GM19455 (cell line): ENCODE measurements around the gene ITPRIP.

Source experiments
- ATAC-seq: cut with Tn5 transposase; IDR thresholded peaks from one replicate; pipeline ENCODE4 v1.9.1; 2021; ENCODE audit not compliant: unreplicated experiment

Gene ITPRIP

DNA sequence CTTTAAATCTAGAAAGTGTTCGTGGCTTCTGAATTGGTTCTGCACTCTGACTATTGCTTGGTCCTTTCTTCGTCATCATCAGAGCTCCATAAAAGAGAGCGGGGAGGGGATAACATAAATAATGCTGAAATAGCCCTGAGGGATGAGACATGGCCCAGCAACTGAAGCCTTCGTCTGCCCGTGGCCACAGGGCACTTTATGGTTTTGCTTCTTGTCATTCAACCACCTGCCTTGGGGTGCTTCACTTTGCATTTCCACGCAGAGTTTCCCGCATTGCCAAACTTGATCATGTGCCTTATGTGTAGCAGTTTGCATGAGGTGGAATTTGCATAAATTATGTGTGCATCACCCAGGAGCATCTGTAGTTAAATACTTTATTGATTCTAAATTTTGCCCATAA is 53.4 kb downstream of the ITPRIP start:
- ATAC-seq = no peak

- no peak for ATAC-seq
Observed at GRCh38 chr10:104281694-104282093, 56.6 kb downstream of the ITPRIP start.

GRCh38 chr10:104279550-104280259 is 58.6 kb downstream of the ITPRIP start:
- ATAC-seq = no peak

DNA sequence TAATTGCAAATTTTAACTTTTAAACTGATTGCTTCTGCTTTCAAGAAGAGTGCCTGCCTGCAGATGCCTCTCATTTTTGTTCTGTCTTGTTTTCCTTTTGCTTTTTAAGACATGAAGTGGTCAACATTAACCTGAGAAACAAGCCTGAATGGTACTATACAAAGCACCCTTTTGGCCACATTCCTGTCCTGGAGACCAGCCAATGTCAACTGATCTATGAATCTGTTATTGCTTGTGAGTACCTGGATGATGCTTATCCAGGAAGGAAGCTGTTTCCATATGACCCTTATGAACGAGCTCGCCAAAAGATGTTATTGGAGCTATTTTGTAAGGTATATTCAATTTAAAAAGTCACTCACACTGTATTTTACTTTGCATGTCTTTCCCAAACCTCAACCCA is 60.5 kb downstream of the ITPRIP start:
- ATAC-seq = no peak

DNA sequence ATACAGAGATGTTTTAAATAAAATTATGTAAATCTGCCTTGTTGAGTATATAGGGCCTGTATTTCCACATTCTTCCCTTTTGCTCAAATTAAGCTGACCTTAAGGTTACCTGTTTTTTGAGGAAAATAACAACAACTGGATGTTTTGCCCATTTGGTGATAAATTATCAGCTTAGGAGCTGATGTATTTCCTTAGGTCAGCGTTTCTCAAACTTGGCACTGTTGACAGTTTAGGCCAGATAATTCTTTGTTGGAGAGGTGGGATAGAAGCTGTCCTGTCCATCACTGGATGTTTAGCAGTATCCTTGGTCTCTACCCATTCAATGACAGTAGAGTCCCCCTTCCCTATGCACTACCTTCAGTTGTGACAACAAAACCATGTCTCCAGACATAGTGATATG is 62.1 kb downstream of the ITPRIP start:
- ATAC-seq = no peak

DNA sequence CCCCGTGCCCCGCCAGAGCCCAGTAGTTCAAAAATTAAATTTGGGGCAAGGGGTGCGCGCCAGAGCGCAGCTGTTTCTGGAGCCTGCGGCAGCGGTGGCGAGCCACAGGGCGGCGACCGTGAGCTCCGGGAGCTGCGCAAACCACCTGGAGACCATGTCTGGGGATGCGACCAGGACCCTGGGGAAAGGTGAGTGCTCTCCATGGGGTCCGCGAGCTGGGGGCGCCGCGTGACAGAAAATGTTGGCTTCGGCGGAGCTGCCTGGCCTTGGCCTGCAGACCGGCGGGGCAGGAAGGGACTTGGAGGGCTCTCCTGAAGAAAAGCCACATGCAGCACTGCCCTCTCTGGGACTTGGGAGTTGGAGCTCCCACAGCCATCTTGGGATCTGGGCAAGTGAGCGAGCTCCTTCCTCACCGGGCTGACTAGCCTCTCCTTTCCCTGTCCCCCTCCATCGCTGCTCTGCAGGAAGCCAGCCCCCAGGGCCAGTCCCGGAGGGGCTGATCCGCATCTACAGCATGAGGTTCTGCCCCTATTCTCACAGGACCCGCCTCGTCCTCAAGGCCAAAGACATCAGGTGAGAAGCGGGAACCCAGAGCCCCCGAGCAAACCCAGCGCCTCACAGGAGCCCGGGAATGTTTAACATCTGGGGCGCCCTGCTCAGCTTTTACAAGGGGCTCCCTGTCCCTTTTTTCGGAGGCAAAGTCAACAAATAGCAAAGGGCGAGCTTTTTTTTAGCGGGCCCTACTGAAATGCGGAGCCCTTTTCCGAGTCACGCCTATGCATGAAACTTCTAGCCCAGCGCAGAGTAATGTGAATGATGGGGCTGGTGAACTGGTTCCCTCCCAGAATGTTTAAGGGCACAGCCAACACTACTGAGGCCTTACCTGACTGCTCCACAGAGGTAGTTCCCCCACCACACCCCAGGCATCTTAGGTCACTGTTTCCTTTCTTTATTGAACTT is 63.2 kb downstream of the ITPRIP start:
- ATAC-seq = no peak

GRCh38 chr10:104273899-104274575 is 64.2 kb downstream of the ITPRIP start:
- ATAC-seq = no peak

- ATAC-seq = no peak
Observed at GRCh38 chr10:104273286-104273685, 65.0 kb downstream of the ITPRIP start.

DNA sequence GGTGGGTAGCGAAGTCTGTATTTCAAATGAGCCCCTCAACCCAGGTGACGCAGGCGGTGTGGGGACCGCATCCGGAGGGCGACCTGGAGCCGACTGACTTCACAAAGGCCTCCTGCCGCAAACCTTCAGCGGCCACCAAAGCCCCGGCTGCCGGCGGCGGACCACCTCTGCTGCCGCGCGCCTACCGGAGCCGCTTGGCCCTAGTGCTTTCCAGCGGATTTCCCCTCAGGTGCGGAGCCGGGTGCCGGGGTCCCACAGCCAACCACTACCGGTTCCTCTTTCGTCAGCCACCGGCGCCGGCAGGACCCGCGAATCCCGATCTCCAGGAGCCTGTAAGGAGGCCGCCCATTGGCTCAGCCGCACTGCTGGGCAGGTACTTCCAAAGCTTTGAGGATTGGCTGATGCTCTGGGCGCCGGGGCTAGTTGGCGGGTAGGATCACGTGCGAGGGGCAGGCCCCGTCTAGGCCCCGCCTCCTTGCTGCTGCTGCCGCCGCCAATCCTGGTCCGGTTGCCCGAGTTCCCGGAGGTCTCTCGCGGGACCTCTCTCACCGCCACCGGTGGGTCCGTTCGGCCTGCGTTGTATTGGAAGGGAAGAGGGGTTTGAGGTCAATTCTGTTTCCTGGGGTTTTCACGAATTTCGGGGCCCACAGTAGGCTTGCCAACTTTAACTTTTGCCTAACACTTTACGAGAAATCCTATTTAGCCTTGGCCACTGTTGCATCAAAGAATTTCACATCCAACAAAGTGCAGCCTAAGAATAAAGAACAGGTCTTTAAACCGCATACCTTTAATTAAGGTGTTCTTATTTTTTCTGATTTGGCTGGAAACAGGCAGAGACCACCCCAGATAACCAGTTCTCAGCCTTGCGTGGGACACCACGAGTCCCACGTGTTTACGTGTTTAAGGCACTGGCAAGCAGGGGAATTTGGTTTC is 69.3 kb downstream of the ITPRIP start, which contains the start of gene GSTO2:
TSS of gene GSTO2 (plus strand) at position 472 of the 933 bp plus-strand sequence. CDS start 5,732 bp downstream, outside the sequence.
- peak; percentile 99 for ATAC-seq

DNA sequence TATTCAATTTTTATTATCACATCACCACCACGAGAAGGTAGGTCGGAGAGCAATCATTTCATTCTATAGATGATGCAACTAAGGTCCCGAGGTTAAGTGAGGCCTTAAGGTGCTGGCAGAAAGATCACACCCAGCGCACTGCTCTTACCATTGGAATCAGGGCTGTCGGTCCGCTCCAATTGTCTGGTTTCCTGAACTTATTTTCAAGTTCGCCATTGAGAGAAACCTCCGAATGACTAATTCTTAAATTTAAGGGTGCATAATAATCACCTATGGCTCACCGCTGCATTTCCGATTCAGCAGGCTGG is 69.9 kb downstream of the ITPRIP start:
- ATAC-seq = peak; percentile 2

DNA sequence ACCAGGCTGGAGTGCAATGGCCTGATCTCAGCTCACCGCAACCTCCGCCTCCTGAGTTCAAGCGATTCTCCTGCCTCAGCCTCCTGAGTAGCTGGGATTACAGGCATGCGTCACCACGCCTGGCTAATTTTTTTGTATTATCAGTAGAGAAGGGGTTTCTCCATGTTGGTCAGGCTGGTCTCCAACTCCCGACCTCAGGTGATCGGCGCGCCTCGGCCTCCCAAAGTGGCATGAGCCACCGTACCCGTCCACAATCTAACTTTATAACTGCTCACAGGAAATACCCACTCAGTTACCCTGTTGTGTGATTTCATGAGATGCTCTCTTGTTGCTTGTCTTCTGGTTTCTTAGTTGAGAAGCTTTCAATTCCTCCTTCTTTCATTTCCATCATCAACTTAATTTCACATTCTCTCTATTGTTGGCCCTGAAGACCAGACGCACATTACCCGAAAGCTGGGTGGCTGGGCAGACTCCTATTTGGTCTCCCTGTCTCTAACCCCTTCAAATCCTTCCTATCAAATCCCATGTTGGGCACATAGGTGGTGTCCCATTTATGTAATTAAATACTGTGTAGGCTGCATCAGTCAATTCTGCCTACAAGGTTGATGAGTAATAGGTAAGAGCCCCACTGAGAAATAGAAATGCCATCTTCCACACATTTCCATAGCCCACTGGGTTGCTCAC is 70.4 kb downstream of the ITPRIP start:
- no peak for ATAC-seq

GRCh38 chr10:104264783-104265182 is 73.5 kb downstream of the ITPRIP start:
- ATAC-seq = no peak

- no peak for ATAC-seq
Observed at GRCh38 chr10:104262055-104262454, 76.2 kb downstream of the ITPRIP start.

DNA sequence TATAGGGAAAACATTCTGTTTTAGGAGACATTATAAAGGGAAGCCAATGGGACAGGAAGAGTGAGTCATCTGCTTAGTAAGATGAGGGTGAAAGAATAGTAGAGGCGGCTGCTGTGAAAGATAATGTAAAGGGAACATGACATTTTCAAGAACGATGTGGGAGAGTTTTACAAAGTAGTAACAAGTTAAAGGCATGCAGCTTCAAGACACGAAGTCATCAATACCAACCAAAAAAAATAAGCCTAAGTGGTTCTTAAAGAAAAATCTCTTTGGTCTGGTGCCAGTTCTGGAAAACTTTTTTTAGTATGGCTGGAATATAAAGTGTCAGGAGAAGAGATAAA is 77.5 kb downstream of the ITPRIP start:
- no peak for ATAC-seq

DNA sequence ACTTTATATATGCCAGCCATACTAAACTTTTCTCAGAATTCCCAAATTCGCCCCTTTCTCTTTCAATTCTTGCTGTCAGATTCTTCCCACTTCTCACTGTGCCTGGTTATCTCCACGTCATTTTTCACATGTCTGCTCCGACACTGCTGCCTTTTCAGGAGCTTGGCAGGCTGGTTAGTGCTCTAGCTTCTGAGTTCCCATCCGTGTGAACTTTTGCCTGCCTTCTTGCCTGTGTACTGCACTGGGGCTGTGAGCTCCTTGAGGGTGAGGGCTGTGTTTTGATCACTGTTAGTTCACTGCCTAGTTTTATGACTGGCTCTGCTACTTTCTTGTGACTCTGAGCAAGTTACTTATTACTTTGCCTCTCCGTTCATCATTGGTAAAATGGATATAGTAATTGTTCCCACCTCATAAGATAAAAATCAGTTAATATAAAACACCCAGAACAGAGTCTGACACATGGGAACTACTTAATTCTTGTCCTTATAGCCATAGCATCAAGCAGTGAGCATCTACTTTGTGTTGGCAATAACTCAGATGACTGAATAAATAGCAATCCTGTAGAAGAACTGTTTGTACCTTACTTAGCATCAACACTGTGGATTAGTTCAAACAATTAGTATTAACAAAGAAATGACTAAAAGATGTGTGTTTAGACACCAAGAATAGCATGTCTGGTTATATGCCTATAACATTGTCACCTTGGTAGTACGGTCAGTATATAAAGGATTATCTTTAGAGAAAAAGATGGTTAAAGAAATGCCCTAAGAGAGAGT is 78.1 kb downstream of the ITPRIP start:
- ATAC-seq = no peak
